ENCODE data around the gene SKAP2. TPM values are rescaled to one million over a fixed set of nuclear protein-coding genes. Genes with fewer than 3 reads are reported as not detected.

SKAP2 gene
- polyA plus RNA-seq, 3 donors: 19.2 to 204 (median 158) TPM

DNA sequence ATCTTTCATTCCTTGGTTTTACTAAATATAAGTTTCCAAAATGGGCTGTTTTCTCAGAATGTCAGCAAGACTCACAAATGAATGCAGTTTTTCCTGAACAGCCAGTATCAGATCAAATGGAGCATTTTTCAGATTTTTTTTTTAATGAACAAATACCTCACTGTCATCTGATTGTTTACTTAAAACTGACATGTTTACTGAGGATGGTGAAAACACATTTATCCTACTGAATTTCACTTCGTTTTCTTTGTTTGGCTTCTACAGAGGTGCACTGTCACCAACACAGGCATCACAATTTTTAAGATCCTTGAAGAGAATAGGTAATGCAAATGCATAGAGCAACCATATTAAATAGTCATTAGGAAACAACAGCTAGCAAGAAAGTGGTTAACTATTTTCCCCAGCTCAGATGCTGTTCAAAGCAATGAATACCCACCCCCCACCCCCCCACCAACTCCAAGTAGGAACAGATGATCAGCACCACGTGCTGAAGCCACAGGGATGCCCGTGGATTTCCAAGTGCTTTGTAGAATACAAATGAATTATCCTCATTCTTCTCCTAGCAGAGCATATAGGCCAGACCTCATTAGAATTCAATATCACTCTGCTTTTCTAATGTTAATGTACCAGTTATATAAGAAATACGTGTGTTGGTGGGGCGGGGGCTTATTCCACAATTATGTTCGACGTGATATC is 205.9 kb downstream of the SKAP2 start:
- Histone ChIP-seq H3K27ac (ENCODE audit: low read depth in 1 of 2, low read length in 2 of 2) (no peak overlapping the region), H3K79me2 (ENCODE audit: insufficient read depth, low read length) (no peaks in the 10 kb centered on the region), H3K9ac (ENCODE audit: insufficient read depth, low read length, poor library complexity, severe bottlenecking) (no peak overlapping the region), H4K20me1 (ENCODE audit: insufficient read depth, low read length) (no peaks in the 10 kb centered on the region), H3K4me2 (replicated peaks; ENCODE audit: extremely low read depth, low read length, poor library complexity, severe bottlenecking) (no peak overlapping the region), H3K36me3 (replicated peaks in 1 of 2; ENCODE audit: control insufficient read depth in 1 of 2, insufficient read depth in 2 of 2, low read length in 2 of 2) (peaks cover 2 to 26% of the 10 kb centered on the region in 2 donors), H3K9me3 (replicated peaks in 1 of 2; ENCODE audit: control insufficient read depth in 1 of 2, insufficient read depth in 1 of 2, low read length in 2 of 2) (no peaks in the 10 kb centered on the region), H3K4me3 (replicated peaks in 1 of 3; ENCODE audit: low read depth in 2 of 3, low read length in 3 of 3) (no peak overlapping the region), H3K27me3 (ENCODE audit: control insufficient read depth in 2 of 2, insufficient read depth in 2 of 2, low read length in 2 of 2) (no peaks in the 10 kb centered on the region), H3K4me1 (ENCODE audit: control insufficient read depth in 1 of 2, insufficient read depth in 2 of 2, low read length in 2 of 2) (no peaks in the 10 kb centered on the region), H2AFZ (ENCODE audit: insufficient read depth, low read depth, low read length, poor library complexity, severe bottlenecking) (no peak overlapping the region)
- H3K4me3 Mint-ChIP-seq: no peak overlapping the region
- H3K9me3 Mint-ChIP-seq: no peaks in the 10 kb centered on the region
- peaks cover 11 to 19% of the 10 kb centered on the region in 2 donors for H3K36me3 Mint-ChIP-seq
- no peak for DNase-seq
- no CpG with 5 or more reads among the region's 7 CpGs for WGBS (ENCODE audit: insufficient coverage)
- no peaks in the 10 kb centered on the region for H3K27me3 Mint-ChIP-seq (ENCODE audit: low read depth in 3 of 3)
- peaks cover 2% of the 10 kb centered on the region for H3K4me1 Mint-ChIP-seq
- no peak overlapping the region for H3K27ac Mint-ChIP-seq
- TF ChIP-seq, protein P1, sequence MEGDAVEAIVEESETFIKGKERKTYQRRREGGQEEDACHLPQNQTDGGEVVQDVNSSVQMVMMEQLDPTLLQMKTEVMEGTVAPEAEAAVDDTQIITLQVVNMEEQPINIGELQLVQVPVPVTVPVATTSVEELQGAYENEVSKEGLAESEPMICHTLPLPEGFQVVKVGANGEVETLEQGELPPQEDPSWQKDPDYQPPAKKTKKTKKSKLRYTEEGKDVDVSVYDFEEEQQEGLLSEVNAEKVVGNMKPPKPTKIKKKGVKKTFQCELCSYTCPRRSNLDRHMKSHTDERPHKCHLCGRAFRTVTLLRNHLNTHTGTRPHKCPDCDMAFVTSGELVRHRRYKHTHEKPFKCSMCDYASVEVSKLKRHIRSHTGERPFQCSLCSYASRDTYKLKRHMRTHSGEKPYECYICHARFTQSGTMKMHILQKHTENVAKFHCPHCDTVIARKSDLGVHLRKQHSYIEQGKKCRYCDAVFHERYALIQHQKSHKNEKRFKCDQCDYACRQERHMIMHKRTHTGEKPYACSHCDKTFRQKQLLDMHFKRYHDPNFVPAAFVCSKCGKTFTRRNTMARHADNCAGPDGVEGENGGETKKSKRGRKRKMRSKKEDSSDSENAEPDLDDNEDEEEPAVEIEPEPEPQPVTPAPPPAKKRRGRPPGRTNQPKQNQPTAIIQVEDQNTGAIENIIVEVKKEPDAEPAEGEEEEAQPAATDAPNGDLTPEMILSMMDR (IDR thresholded peaks at IDR 0.05): no peak
- intact Hi-C loops (cut with micrococcal nuclease): no loop called here

DNA sequence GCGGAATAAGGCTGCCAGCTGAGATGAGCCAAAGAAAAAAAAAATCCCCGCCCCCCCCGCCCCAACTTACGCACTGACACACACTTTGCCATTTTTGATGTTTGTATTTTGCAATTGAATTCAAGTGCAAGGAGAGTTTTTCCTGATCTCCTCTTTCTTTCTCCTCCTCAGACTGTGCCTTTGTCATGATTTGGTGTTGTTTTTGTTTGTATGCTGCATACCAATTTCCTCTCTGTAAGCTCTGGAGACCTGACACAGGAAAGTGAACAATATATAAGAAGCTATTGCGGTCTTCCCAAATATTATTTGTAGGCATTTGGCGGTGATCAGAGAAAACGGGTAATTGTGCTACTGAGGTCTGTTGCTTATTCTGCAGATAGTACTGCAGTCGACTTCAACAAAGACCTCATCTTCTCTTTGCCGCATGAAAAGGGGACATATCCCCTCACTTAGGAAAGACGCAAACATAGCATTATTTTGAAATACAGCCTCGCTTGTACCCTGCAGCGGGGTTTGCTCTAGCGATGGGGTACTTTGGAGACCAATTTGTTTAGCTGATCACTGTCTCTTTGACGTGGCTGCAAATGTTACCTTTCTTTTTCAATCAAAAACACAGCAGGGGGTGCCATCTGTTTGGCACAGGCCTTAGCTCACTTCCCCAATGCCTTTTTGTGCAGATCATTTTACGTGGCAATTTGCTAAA is 206.6 kb downstream of the SKAP2 start:
- peaks cover 2% of the 10 kb centered on the region for H3K4me1 Mint-ChIP-seq
- no peaks in the 10 kb centered on the region for H3K27me3 Mint-ChIP-seq (ENCODE audit: low read depth in 3 of 3)
- DNase-seq: no peak
- no peaks in the 10 kb centered on the region for H3K9me3 ChIP-seq (replicated peaks in 1 of 2; ENCODE audit: control insufficient read depth in 1 of 2, insufficient read depth in 1 of 2, low read length in 2 of 2)
- peaks cover 0 to 19% of the 10 kb centered on the region in 2 donors for H3K36me3 ChIP-seq (replicated peaks in 1 of 2; ENCODE audit: control insufficient read depth in 1 of 2, insufficient read depth in 2 of 2, low read length in 2 of 2)
- H3K9me3 Mint-ChIP-seq: no peaks in the 10 kb centered on the region
- H3K9ac ChIP-seq (ENCODE audit: insufficient read depth, low read length, poor library complexity, severe bottlenecking): no peak overlapping the region
- no peaks in the 10 kb centered on the region for H3K4me1 ChIP-seq (ENCODE audit: control insufficient read depth in 1 of 2, insufficient read depth in 2 of 2, low read length in 2 of 2)
- H3K27ac Mint-ChIP-seq: no peak overlapping the region
- no peak overlapping the region for H3K4me3 Mint-ChIP-seq
- peaks cover 8 to 13% of the 10 kb centered on the region in 2 donors for H3K36me3 Mint-ChIP-seq
- no peak overlapping the region for H3K4me2 ChIP-seq (replicated peaks; ENCODE audit: extremely low read depth, low read length, poor library complexity, severe bottlenecking)
- TF ChIP-seq, protein P1 (IDR thresholded peaks at IDR 0.05): no peak
- no peak overlapping the region for H3K4me3 ChIP-seq (replicated peaks in 1 of 3; ENCODE audit: low read depth in 2 of 3, low read length in 3 of 3)
- H2AFZ ChIP-seq (ENCODE audit: insufficient read depth, low read depth, low read length, poor library complexity, severe bottlenecking): no peak overlapping the region
- no peak overlapping the region for H3K27ac ChIP-seq (ENCODE audit: low read depth in 1 of 2, low read length in 2 of 2)
- H3K79me2 ChIP-seq (ENCODE audit: insufficient read depth, low read length): no peaks in the 10 kb centered on the region
- H3K27me3 ChIP-seq (ENCODE audit: control insufficient read depth in 2 of 2, insufficient read depth in 2 of 2, low read length in 2 of 2): no peaks in the 10 kb centered on the region
- 82% methylated on average over 5 of the region's 15 CpGs for WGBS (ENCODE audit: insufficient coverage)
- no peaks in the 10 kb centered on the region for H4K20me1 ChIP-seq (ENCODE audit: insufficient read depth, low read length)
- intact Hi-C loops (cut with micrococcal nuclease): no loop called here

Measured in CD14-positive monocyte (primary cell).